ENCODE measurements around the gene CLEC5A. TPM values are rescaled to one million over a fixed set of nuclear protein-coding genes. Genes with fewer than 3 reads are reported as not detected.
"Not testable (repeated sequence)": the region's sequence is repeated elsewhere in the genome, so short reads cannot be mapped to it uniquely, and the experiment has no call there.

The CLEC5A gene
- total RNA-seq: not detected in 2 replicates

DNA sequence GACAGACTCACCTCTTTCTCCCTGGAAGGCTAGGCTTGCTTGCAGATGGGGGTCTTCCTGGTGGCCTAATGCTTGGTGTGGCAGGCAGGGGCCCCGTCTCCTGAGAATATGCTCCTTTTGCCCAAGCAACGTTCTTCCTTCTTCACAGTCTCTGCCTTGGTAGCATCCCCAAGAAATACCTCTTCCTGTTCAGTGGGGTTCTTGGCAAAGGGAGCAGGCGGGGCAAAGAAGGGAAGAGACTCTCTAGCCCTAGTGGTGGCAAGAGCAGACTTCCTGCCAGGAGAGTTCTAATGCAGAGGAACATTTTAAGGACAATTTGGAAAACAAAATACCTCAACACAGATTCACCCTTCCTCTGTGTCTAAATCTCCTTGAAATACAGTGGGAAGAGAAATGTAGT, at the start of gene CLEC5A:
Gene CLEC5A (minus strand): TSS at position 179 of the 400 bp plus-strand sequence. CDS start 682 bp downstream, outside the sequence.
- Mint-ChIP-seq H3K4me1 (ENCODE audit: low read depth) (no peaks in the 10 kb centered on the region), H3K27me3 (ENCODE audit: insufficient read depth) (no peaks in the 10 kb centered on the region), H3K36me3 (ENCODE audit: low read depth) (no peaks in the 10 kb centered on the region), H3K27ac (no peak within 1 kb of the TSS), H3K4me3 (no peak within 1 kb of the TSS), H3K9me3 (no peaks in the 10 kb centered on the region)
- intact Hi-C loops (cut with micrococcal nuclease): no loop called here
- DNase-seq (ENCODE audit: low spot score): no peak

DNA sequence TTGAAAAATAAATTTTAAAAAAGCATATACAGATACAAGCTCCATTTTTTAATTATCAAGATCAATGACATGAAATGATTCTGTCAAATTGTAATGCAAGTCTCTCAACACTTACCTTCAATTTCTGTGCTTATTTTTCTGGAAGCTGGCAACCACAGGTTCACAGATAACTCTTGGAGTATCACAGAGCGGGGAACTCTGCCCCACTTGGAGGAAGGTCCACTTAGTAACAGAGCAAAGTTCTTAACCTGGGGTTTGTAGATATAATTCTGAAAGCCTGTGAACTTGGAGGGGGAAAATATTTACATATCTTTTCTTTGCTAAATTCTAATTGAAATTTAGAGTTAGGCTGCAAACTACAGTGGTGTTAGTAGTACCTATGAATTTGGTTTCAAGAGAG, 46.6 kb upstream of the CLEC5A start:
- no peak overlapping the region for H3K27ac Mint-ChIP-seq
- H3K36me3 Mint-ChIP-seq (ENCODE audit: low read depth): no peaks in the 10 kb centered on the region
- no peaks in the 10 kb centered on the region for H3K27me3 Mint-ChIP-seq (ENCODE audit: insufficient read depth)
- no peak overlapping the region for H3K4me3 Mint-ChIP-seq
- intact Hi-C loops (cut with micrococcal nuclease): no loop called here
- peaks cover 5% of the 10 kb centered on the region for H3K4me1 Mint-ChIP-seq (ENCODE audit: low read depth)
- H3K9me3 Mint-ChIP-seq: no peaks in the 10 kb centered on the region
- DNase-seq (ENCODE audit: low spot score): no peak

DNA sequence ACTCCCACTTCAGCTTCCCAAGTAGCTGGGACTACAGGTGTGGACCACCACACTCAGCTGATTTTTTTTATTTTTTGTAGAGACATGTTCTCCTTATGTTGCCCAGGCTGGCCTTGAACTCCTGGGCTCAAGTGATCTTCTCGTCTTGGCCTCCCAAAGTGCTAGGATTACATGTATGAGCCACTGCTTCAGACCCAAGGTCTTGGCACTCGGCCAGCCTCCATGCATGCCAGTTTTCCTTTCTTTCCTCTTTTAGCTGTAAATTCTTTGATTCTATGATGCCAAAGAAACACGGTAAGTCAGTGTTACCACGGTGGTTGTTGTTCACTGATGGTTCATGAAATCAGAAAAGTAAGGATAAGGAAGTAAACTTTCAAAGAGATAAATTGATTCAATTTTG, 45.9 kb upstream of the CLEC5A start:
- no peak for DNase-seq (ENCODE audit: low spot score)
- H3K9me3 Mint-ChIP-seq: no peaks in the 10 kb centered on the region
- peaks cover 5% of the 10 kb centered on the region for H3K4me1 Mint-ChIP-seq (ENCODE audit: low read depth)
- intact Hi-C loops (cut with micrococcal nuclease): no loop called here
- H3K27ac Mint-ChIP-seq: no peak overlapping the region
- H3K36me3 Mint-ChIP-seq (ENCODE audit: low read depth): no peaks in the 10 kb centered on the region
- no peak overlapping the region for H3K4me3 Mint-ChIP-seq
- H3K27me3 Mint-ChIP-seq (ENCODE audit: insufficient read depth): no peaks in the 10 kb centered on the region

DNA sequence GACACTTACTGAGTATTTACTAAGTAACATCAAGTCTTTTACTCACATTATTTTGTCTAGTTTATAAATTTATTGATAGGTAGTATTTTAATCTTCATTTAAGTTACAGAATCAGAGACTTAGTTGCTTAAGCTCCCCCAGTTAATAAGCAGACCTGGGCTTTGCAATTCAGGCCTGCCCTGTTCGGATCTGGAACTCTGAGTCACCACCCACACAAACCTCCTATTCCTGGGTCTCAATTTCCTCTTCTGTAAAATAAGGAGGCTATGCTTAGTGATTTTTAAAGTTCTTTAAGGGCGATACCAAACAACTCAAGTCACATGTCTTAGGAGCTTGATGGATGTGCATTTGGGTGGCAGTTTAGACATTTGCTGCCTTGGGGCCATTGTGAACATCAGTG, 45.4 kb upstream of the CLEC5A start:
- DNase-seq (ENCODE audit: low spot score): no peak
- Mint-ChIP-seq H3K4me1 (ENCODE audit: low read depth) (peaks cover 5% of the 10 kb centered on the region), H3K36me3 (ENCODE audit: low read depth) (no peaks in the 10 kb centered on the region), H3K9me3 (no peaks in the 10 kb centered on the region), H3K27ac (no peak overlapping the region), H3K4me3 (no peak overlapping the region), H3K27me3 (ENCODE audit: insufficient read depth) (no peaks in the 10 kb centered on the region)
- intact Hi-C loops (cut with micrococcal nuclease): no loop called here

DNA sequence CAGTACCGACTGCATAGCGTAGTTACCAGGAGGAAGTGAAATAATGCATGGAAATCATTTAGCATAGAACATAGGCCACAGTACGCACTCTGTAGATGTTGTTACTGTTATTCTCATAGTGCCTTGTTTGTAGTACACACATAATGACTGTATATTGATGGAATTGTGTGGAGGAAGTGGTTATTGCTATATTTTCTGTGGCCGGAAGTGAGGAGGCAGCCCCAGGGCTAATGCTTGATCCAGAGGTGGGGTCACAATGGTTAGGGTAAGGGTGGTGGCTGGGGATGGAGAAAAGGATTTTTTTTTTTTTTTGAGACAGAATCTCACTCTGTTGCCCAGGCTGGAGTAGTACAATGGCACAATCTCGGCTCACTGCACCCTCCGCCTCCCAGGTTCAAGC, 44.4 kb upstream of the CLEC5A start:
- Mint-ChIP-seq H3K9me3 (no peaks in the 10 kb centered on the region), H3K27me3 (ENCODE audit: insufficient read depth) (no peaks in the 10 kb centered on the region), H3K27ac (no peak overlapping the region), H3K4me1 (ENCODE audit: low read depth) (peaks cover 5% of the 10 kb centered on the region), H3K36me3 (ENCODE audit: low read depth) (no peaks in the 10 kb centered on the region), H3K4me3 (no peak overlapping the region)
- intact Hi-C loops (cut with micrococcal nuclease): no loop called here
- no peak for DNase-seq (ENCODE audit: low spot score)

DNA sequence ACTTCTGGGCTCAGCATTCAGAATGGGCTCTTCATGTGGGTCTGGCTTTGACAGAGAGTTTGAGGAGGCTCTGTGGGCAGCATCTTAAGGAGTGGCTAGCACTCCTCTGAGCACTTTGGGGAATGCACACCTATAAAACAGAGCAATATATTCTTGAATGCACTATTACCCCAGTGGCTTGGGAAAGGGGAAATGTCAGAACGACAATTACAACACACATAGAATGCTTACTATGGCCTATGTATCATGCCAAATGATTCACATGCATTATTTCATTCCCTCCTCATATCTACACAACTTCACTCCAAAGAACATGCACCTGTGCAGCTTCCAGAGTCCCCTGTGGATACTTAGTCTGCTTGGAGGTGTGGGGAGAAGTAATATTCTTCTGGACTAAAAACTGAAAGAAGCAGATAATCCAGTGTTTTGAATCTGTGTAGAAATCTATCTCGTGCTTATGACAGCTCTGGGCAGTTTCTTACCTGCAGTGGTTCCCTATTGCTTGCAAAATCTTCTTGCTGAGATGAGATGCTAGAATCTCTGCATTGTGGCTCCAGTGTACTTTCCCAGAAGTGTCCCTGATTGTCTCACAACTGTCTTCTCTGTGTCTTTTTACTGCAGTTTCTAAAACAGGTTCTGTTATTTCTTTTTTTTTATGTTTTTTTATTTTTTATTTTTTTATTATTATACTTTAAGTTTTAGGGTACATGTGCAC, 43.4 kb upstream of the CLEC5A start:
- Mint-ChIP-seq H3K27me3 (ENCODE audit: insufficient read depth) (no peaks in the 10 kb centered on the region), H3K27ac (no peak overlapping the region), H3K9me3 (no peaks in the 10 kb centered on the region), H3K4me1 (ENCODE audit: low read depth) (peaks cover 5% of the 10 kb centered on the region), H3K4me3 (no peak overlapping the region), H3K36me3 (ENCODE audit: low read depth) (no peaks in the 10 kb centered on the region)
- intact Hi-C loops (cut with micrococcal nuclease): no loop called here
- no peak for DNase-seq (ENCODE audit: low spot score)

DNA sequence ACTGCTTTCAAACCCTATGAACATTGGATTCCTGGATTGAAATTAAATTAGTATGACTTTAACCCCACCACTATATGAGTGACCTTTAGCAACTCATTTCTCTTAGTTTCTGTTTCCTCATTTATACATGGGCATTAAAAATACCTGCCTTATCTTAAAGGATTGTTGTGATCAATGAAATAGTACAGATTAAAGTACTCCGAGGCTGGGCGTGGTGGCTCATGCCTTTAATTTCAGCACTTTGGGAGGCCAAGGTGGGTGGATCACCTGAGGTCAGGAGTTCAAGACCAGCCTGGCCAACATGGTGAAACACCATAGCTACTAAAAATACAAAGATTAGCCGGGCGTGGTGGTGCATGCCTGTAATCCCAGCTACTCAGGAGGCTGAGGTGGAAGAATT, 41.0 kb upstream of the CLEC5A start:
- H3K4me1 Mint-ChIP-seq (ENCODE audit: low read depth); H3K4me3 Mint-ChIP-seq: not testable (repeated sequence)

DNA sequence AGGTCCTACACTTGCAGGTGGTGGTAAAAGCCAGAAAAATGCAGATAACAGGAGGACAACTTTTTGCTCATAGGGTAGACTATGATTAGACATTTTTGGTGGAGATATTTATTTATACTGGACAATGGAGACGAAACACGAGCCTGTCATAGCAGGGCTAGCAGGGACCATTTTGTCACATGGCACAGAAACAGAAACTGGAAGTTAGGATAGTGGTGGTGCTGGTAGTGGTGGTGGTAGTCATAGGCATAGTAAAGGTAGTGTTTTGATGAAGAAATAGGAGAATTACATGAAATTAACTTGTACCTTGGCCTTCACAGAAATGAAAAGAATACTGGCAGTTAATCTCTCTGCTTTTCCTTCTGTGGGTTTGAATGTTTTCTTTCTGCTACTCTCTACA, 40.1 kb upstream of the CLEC5A start:
- H3K27ac Mint-ChIP-seq: peak overlapping the region; percentile 9
- no peaks in the 10 kb centered on the region for H3K27me3 Mint-ChIP-seq (ENCODE audit: insufficient read depth)
- peaks cover 5% of the 10 kb centered on the region for H3K4me1 Mint-ChIP-seq (ENCODE audit: low read depth)
- DNase-seq (ENCODE audit: low spot score): no peak
- H3K36me3 Mint-ChIP-seq (ENCODE audit: low read depth): no peaks in the 10 kb centered on the region
- H3K9me3 Mint-ChIP-seq: no peaks in the 10 kb centered on the region
- H3K4me3 Mint-ChIP-seq: no peak overlapping the region
- intact Hi-C loops (cut with micrococcal nuclease): no loop called here

More for the DNA sequence above, 41.0 kb upstream of the CLEC5A start:
- H3K27ac Mint-ChIP-seq; H3K36me3 Mint-ChIP-seq (ENCODE audit: low read depth); H3K9me3 Mint-ChIP-seq; H3K27me3 Mint-ChIP-seq (ENCODE audit: insufficient read depth); intact Hi-C loops (cut with micrococcal nuclease); DNase-seq (ENCODE audit: low spot score): not testable (repeated sequence)

DNA sequence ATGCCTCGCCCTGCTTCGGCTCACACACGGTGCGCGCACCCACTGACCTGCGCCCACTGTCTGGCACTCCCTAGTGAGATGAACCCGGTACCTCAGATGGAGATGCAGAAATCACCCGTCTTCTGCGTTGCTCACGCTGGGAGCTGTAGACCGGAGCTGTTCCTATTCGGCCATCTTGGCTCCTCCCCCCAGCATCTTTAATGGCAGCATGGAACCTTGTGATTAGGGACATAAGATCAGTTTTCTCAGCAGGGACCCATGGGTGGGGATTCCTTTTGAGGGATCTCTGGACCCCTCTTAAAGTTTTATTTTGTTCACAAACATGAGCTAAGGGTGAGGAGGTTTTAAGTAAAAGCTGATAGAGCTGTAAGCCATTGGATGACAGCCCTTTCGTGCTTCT, 39.2 kb upstream of the CLEC5A start:
- DNase-seq (ENCODE audit: low spot score); H3K4me3 Mint-ChIP-seq; H3K9me3 Mint-ChIP-seq; H3K27me3 Mint-ChIP-seq (ENCODE audit: insufficient read depth); H3K36me3 Mint-ChIP-seq (ENCODE audit: low read depth); H3K4me1 Mint-ChIP-seq (ENCODE audit: low read depth); H3K27ac Mint-ChIP-seq; intact Hi-C loops (cut with micrococcal nuclease): not testable (repeated sequence)

DNA sequence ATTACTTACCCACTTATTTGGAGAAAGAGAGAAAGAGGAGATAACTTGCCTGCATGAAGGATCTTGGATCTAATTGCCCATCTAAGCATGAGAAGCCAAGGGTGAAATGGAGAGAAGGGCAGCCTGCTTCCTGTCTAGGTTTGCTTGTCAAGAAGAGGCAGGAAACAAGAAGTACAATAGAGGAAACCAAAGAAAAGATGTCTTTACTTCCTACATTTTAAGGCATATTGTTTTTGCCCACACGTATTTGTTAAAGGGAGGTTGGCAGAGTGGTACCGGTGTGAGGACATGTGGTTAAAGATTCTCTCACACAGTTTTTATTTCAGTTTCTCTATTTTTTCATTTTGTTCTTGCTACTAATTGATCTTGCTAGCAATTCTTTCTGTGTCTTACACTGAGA, 32.8 kb upstream of the CLEC5A start:
- no peaks in the 10 kb centered on the region for H3K9me3 Mint-ChIP-seq
- no peaks in the 10 kb centered on the region for H3K27me3 Mint-ChIP-seq (ENCODE audit: insufficient read depth)
- H3K27ac Mint-ChIP-seq: no peak overlapping the region
- no peaks in the 10 kb centered on the region for H3K36me3 Mint-ChIP-seq (ENCODE audit: low read depth)
- H3K4me3 Mint-ChIP-seq: no peak overlapping the region
- intact Hi-C loops (cut with micrococcal nuclease): loop anchor here (5.0 to 10.0 kb wide), 2 partner anchors 835 to 1028 kb away; no protein-coding TSS in a partner anchor
- DNase-seq (ENCODE audit: low spot score): no peak
- H3K4me1 Mint-ChIP-seq (ENCODE audit: low read depth): peaks cover 12% of the 10 kb centered on the region

DNA sequence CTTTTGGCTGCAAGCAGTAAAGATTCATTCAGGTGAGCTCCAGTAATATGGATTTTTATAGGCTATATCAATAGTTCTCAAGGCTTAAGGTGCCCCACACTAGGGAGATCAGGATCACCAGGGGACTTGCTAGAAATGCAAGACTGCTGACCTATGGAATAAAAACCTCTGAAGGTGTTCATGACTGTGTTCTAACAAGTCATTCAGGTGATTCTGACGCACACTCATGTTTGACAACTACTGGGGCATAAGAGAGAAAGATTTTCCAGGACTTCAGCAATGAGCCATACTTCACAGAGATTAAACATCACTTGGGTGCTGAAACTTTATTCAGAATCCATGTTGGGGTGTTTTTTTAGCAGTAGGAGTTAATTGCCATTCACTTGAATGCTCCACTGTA, 31.6 kb upstream of the CLEC5A start:
- intact Hi-C loops (cut with micrococcal nuclease): loop anchor here (5.0 to 10.0 kb wide), 2 partner anchors 836 to 1029 kb away; no protein-coding TSS in a partner anchor
- no peaks in the 10 kb centered on the region for H3K36me3 Mint-ChIP-seq (ENCODE audit: low read depth)
- no peak overlapping the region for H3K27ac Mint-ChIP-seq
- peaks cover 12% of the 10 kb centered on the region for H3K4me1 Mint-ChIP-seq (ENCODE audit: low read depth)
- H3K9me3 Mint-ChIP-seq: no peaks in the 10 kb centered on the region
- no peak overlapping the region for H3K4me3 Mint-ChIP-seq
- no peak for DNase-seq (ENCODE audit: low spot score)
- no peaks in the 10 kb centered on the region for H3K27me3 Mint-ChIP-seq (ENCODE audit: insufficient read depth)

DNA sequence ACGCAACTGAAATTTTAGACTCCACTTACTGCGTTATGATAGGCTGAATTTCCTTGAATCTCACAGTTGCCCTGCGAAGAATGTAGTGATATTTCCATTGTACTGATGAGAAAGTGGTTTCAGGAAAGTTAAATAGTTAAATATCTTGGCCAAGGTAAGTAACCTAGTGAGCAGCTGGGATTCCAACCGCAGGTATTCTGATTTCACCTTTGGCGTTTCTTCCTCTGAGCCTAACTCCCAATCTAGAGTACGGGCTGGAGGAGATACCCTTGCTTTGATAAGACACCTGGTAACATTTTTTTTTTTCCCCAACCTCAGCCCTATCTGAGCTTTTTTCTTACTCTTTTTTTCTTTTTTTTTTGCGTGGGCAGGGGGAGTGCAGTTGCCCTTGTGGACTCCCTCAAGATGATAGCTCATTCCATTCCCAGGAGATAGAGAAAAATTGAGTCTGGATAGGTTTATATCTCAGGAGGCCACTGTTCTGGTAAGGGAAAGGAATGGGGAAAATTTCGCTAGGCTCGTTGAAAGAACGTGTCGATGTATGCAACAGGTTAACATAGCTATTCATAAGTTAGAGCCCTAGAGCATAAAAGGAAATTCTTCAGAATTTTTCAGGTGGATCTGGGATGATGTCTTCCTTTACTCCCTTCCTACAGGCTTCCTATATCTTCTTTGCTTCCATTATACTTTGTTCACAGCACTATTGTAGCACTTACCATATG, 29.9 kb upstream of the CLEC5A start:
- H3K36me3 Mint-ChIP-seq (ENCODE audit: low read depth): no peaks in the 10 kb centered on the region

DNA sequence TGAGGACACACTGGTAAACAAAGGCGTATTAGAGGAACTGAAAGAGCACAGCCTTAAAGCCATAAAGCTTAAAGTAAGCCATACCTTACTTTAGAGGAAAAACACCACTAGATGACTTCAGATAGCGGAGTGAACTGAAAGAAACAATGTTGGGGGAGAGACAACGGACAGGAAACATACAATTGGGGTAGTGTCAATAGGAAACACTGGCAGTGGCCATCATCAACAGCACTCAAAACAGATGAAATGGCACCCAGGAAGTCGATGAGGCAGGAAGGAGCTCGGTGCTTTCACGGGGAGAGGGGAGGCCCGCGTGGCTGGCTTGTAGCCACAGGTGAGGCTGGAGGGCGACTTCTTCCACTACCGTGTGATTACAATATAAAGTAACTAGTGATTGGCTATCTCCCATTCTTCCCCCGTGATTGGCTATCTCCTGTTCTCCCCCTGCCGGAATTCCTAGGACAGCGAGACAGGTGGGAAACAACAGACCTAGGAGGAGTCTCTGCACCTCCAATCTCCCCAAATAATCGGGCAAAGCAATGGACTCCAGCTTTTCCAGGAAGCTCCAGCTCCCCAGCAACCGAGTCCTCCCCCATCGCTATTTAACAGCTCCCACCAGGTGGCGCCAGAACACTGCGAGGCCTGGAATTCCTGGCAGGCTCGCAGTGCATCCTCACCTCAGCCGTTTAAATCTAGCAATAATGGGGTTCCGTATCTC, 29.2 kb upstream of the CLEC5A start:
- intact Hi-C loops (cut with micrococcal nuclease): loop anchor here (1.0 to 10.0 kb wide), 4 partner anchors 213 to 1031 kb away; no protein-coding TSS in a partner anchor
- Mint-ChIP-seq H3K36me3 (ENCODE audit: low read depth) (no peaks in the 10 kb centered on the region), H3K4me3 (peak overlapping the region; percentile 73), H3K27ac (no peak overlapping the region), H3K4me1 (ENCODE audit: low read depth) (peaks cover 12% of the 10 kb centered on the region), H3K27me3 (ENCODE audit: insufficient read depth) (no peaks in the 10 kb centered on the region), H3K9me3 (no peaks in the 10 kb centered on the region)
- DNase-seq (ENCODE audit: low spot score): peak; percentile 34

More for the DNA sequence above, 29.9 kb upstream of the CLEC5A start:
- Mint-ChIP-seq H3K4me3 (peak overlapping the region; percentile 73), H3K4me1 (ENCODE audit: low read depth) (peaks cover 12% of the 10 kb centered on the region), H3K9me3 (no peaks in the 10 kb centered on the region), H3K27ac (no peak overlapping the region), H3K27me3 (ENCODE audit: insufficient read depth) (no peaks in the 10 kb centered on the region)
- DNase-seq (ENCODE audit: low spot score): no peak
- intact Hi-C loops (cut with micrococcal nuclease): loop anchor here (1.0 to 10.0 kb wide), 4 partner anchors 213 to 1031 kb away; no protein-coding TSS in a partner anchor

Data from activated T-helper 1 cell treated with anti-CD3 and anti-CD28 coated beads, Interleukin-12 subunit alpha, Interleukin-12 subunit beta, Interleukin-2, Interleukin-4 antibody, amounts not matched to agents 30 ng/mL and 10 ng/mL and 1 ng/mL, durations not matched to agents 14 hours and 24 hours and 36 hours (primary cell).